GM21515 (cell line): ENCODE measurements around the gene PLEKHH1.
A peak's percentile ranks its signal among the peaks of the same experiment; 100 is the strongest.

Experiments used
- ATAC-seq: cut with Tn5 transposase; IDR thresholded peaks from one replicate; pipeline ENCODE4 v1.9.1; 2021; ENCODE audit not compliant: unreplicated experiment

PLEKHH1 gene

DNA sequence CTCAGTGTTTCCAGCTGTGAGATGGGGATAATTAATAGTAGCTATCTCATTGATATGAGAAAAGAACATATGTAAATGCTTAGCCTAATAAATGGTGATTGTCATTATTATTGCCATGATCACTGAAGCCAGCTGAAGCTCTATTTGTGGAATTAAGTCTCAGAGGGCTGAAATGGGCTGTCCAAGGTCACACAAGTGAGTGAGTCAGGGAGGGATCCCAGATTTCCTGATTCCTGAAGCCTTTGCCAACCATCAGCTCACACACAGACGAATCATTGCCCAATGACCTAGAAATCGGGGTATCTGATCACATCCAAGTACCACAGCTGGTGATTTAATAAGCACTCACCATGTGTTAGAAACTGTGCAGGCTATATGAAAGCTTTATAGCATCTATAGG is 23.0 kb upstream of the PLEKHH1 start:
- ATAC-seq, result no peak

DNA sequence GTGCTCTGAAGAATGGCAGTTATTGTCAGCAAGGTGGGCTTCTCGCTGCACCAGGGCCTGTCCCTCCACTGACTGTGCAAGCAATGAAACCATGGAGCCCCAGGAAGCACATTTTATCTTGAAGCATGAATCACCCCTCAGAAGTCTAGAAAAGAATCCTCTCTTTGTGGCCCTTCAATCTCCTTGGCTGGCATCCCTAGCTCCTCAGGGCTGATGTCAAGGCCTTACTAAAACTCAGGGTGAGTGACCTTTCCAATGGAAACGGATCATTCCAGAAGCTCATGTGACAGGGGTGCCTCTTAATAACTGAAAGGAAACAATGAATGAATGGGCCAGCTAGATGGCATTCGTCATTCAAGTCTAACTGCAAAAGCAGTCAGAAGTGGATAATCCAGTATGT is 22.3 kb upstream of the PLEKHH1 start:
- ATAC-seq, result no peak

DNA sequence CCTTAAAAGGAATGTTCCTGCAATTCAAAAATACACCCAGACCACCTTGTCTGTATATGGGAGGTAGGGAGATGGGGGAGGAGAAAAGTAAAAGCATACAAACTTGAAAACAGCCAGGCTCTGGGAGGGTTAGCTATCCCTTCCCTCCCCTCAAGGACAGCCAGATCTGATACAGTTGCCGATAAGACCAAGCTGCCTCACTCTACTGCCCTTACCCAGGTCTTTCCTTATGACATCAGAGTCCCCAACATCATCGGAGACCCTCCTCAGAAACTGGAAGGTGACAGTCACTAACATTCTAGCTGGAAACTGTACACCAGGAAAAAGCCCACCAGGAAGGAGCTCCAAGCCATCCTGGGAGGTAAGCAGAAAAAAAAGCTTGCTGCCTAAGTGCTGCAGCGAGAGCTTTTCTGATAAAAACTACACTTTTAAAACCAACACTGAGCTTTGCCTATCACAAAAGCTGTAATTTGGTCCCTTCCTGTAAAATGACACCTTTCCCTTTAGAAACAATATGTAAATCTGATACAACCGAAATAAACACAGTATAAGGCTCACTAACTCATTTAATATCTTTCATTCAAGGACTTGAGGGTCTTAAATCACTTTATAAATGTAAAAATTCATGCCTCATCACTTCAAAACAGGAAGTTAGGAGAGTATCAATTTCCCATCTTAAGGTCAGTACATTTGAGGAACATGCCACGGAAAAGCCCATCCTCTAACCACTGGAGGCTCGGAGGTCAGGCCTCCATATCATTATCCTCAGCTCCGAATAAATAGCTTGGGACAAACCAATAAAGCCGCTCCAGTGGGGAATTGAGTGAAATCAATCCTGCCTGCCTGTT is 20.4 kb upstream of the PLEKHH1 start:
- ATAC-seq, result no peak

DNA sequence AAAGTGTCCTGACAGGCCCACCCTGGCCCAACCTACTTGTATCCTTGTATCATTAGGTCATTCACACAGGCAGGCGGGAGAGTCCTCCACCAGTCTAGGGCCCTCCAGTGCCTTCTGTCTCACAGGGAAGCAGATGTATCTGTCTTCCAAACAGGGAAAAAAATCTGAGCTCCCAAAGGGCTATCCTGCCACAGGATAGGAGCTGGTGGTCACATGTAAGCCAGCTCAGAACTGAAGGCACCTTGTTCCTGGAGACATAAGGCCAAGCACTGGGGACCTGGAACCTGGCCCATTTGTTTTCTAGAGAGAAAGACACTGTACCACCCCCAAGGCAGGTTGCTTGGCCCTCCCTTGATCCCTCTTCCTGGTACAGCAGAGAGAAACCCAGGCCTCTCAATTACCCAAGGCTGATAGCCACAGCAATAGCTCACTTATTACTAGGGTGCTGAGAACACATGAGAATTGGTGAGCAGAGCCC is 19.4 kb upstream of the PLEKHH1 start:
- ATAC-seq, result no peak

- no peak for ATAC-seq
Measured at GRCh38 chr14:67514203-67514607, 18.9 kb upstream of the PLEKHH1 start.

- ATAC-seq, result peak; percentile 38
Measured at GRCh38 chr14:67514650-67515385, 18.3 kb upstream of the PLEKHH1 start.

GRCh38 chr14:67515386-67516079 is 17.6 kb upstream of the PLEKHH1 start:
- ATAC-seq, result peak; percentile 62

DNA sequence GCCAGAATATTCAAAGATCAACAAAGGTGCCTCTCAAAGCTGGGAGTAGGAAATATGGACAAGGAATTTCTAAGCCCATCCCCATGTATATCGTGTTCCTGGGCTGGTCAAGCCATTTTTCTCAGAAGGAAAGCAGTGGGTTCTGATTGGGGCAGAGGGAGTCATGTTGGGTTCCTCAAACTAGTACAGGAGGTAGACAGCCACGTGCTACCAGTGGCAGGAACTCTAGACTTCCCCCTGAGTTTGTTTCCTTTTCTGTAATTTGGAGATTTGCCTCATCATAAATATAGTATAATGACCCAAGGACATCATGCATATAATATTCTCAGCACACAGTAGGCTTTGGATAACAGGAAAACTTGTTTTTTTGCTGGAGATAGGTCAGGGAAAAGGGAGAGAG is 16.4 kb upstream of the PLEKHH1 start:
- ATAC-seq, result no peak

- ATAC-seq, result no peak
Measured at GRCh38 chr14:67517083-67517482, 16.0 kb upstream of the PLEKHH1 start.

GRCh38 chr14:67519406-67519805 is 13.7 kb upstream of the PLEKHH1 start:
- ATAC-seq, result no peak

- ATAC-seq, result no peak
Measured at GRCh38 chr14:67520482-67520881, 12.6 kb upstream of the PLEKHH1 start.

DNA sequence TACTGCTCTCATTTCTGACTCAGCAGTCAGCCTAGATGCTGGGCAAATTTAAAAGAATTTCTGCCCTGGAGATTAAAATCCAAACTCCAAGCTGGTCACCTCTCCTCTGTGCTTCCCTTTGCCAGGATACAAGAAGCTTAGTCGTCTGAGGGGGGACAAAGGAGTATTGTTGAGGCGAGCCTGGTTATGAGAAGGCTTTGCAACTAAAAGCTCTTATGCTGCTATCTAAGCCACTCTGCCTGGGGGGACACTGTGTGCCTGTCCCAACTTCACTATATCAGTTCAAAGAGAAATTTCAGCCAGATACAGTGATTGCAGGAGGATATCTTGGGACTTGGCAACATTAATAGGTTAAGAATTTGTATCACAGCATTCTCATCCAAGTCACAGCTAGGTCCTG is 10.8 kb upstream of the PLEKHH1 start:
- ATAC-seq, result no peak

- no peak for ATAC-seq
Measured at GRCh38 chr14:67523764-67524633, 9.1 kb upstream of the PLEKHH1 start.

GRCh38 chr14:67524634-67524963 is 8.5 kb upstream of the PLEKHH1 start:
- no peak for ATAC-seq

DNA sequence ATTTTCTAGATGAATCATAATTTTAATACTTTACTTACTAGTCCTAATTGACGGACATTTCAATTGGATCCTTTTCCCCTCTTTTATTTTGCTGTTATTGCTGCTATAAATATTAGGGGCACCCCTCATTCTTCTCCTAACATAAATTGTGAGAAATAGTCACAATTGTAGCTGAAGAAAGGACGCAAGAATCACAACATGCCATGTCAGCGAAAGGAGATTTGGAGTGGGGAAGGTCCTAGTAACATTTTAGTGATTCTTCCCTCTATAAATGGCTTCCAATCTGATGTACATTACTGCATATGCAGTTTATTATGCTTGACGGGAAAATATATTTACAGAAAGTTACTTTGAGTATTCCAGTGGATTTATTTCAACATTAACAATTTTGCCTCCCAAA is 7.7 kb upstream of the PLEKHH1 start:
- ATAC-seq, result no peak

GRCh38 chr14:67526181-67526580 is 6.9 kb upstream of the PLEKHH1 start:
- ATAC-seq, result no peak

- peak; percentile 61 for ATAC-seq
Measured at GRCh38 chr14:67526676-67527459, 6.2 kb upstream of the PLEKHH1 start.

DNA sequence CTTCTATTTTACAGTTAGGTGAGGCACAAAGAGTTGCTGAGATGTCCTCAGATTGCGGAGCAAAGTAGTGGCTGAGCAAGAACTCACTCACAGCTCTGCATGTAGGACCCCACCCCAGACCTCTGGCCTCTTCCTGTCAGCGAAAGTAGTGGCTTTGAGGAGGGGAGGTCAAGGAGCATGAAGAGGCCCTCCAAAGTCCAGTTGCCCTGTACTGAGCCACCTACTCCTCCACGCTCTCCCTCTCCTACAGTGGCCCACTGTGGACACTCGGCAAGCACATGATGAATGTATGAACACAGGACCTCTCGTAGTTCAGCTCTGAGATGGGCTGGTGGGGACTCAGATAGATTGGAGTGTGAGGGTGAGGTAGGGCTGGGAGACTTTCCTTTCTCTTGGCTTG is 5.3 kb upstream of the PLEKHH1 start:
- no peak for ATAC-seq

DNA sequence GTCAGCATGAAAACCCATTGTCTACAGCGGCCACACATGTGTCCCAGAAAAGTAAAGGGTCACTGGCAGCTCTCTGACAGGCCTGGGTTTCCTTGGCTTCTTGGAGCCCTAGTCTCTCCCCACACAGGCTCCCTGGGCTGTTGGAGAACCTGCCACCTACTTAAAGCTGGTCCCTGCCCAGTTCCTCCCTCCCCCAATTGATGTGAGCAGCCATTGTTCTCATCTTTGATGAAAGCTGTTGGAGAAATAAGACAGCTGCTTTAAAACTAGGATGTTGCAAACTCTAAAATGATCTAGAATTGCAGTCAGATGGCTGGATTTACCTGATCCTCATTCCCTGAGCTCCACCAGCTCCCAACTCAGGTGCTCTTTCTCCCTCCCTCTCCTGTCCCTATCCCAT is 4.8 kb upstream of the PLEKHH1 start:
- ATAC-seq, result no peak
